NCI-H1048 (cell line): ENCODE measurements around the gene GGN.
"Not testable (repeated sequence)": the region's sequence is repeated elsewhere in the genome, so short reads cannot be mapped to it uniquely, and the experiment has no call there.

ENCODE experiments used
- DNase-seq: peaks from one replicate; lab custom pipeline; 2025; lab: John Stamatoyannopoulos, UW

GGN gene

GRCh38 chr19:38386300-38386970 lies 1.4 kb downstream of the GGN start:
- no peak for DNase-seq

- no peak for DNase-seq
Observed at GRCh38 chr19:38385804-38386257, 2.0 kb downstream of the GGN start.

GRCh38 chr19:38385057-38385803 lies 2.6 kb downstream of the GGN start:
- DNase-seq: no peak

- no peak for DNase-seq
Observed at GRCh38 chr19:38384209-38385027, 3.4 kb downstream of the GGN start.

- DNase-seq: no peak
Observed at GRCh38 chr19:38383743-38384142, 4.1 kb downstream of the GGN start.

GRCh38 chr19:38383184-38383583 lies 4.7 kb downstream of the GGN start:
- DNase-seq: no peak

GRCh38 chr19:38381138-38381537 lies 6.7 kb downstream of the GGN start:
- no peak for DNase-seq

GRCh38 chr19:38378866-38379265 lies 9.0 kb downstream of the GGN start:
- DNase-seq: no peak

- no peak for DNase-seq
Observed at GRCh38 chr19:38377052-38377451, 10.8 kb downstream of the GGN start.

- DNase-seq: no peak
Observed at GRCh38 chr19:38376576-38376975, 11.3 kb downstream of the GGN start.

- DNase-seq: no peak
Observed at GRCh38 chr19:38375748-38376147, 12.1 kb downstream of the GGN start.

- DNase-seq: no peak
Observed at GRCh38 chr19:38375098-38375493, 12.7 kb downstream of the GGN start.

- DNase-seq: peak; percentile 93
Observed at GRCh38 chr19:38374332-38375097, 13.3 kb downstream of the GGN start, which contains the start of gene PSMD8. TSS of gene PSMD8 (plus strand) at chr19:38374571. CDS start at chr19:38374602, 31 bp downstream.

GRCh38 chr19:38373907-38374331 lies 13.9 kb downstream of the GGN start:
- no peak for DNase-seq

- DNase-seq: no peak
Observed at GRCh38 chr19:38371081-38371480, 16.8 kb downstream of the GGN start.

GRCh38 chr19:38370299-38370698 lies 17.5 kb downstream of the GGN start:
- no peak for DNase-seq

- DNase-seq: no peak
Observed at GRCh38 chr19:38369584-38369983, 18.2 kb downstream of the GGN start.

GRCh38 chr19:38367041-38367440 lies 20.8 kb downstream of the GGN start:
- DNase-seq: no peak

- DNase-seq: not testable (repeated sequence)
Observed at GRCh38 chr19:38362946-38363688, 24.7 kb downstream of the GGN start.

- peak; percentile 65 for DNase-seq
Observed at GRCh38 chr19:38362076-38362945, 25.5 kb downstream of the GGN start.
